NCI-H510A treated with DMSO at 0.1 percent for 48 hours (cell line): ENCODE measurements around the gene MPRIP.
A peak's percentile ranks its signal among the peaks of the same experiment; 100 is the strongest.

Experiments
- DNase-seq: peaks from one replicate; lab custom pipeline; 2025; lab: John Stamatoyannopoulos, UW

Gene MPRIP

GRCh38 chr17:17051380-17051779 lies 9.1 kb downstream of the MPRIP start:
- DNase-seq = no peak

GRCh38 chr17:17051791-17052461 lies 9.7 kb downstream of the MPRIP start:
- DNase-seq = no peak

GRCh38 chr17:17052462-17053221 lies 10.4 kb downstream of the MPRIP start:
- DNase-seq = no peak

GRCh38 chr17:17053446-17054379 lies 11.5 kb downstream of the MPRIP start:
- DNase-seq = no peak

GRCh38 chr17:17054636-17055035 lies 12.4 kb downstream of the MPRIP start:
- no peak for DNase-seq

- DNase-seq = no peak
Measured at GRCh38 chr17:17055286-17056155, 13.3 kb downstream of the MPRIP start.

GRCh38 chr17:17056156-17056539 lies 13.9 kb downstream of the MPRIP start:
- DNase-seq = no peak

GRCh38 chr17:17057057-17057551 lies 14.8 kb downstream of the MPRIP start:
- no peak for DNase-seq

GRCh38 chr17:17058304-17058703 lies 16.0 kb downstream of the MPRIP start:
- DNase-seq = no peak

- no peak for DNase-seq
Measured at GRCh38 chr17:17059301-17059890, 17.1 kb downstream of the MPRIP start.

- DNase-seq = no peak
Measured at GRCh38 chr17:17060001-17060922, 18.0 kb downstream of the MPRIP start.

GRCh38 chr17:17060930-17061329 lies 18.7 kb downstream of the MPRIP start:
- DNase-seq = no peak

GRCh38 chr17:17061516-17061915 lies 19.3 kb downstream of the MPRIP start:
- no peak for DNase-seq

GRCh38 chr17:17062356-17062755 lies 20.1 kb downstream of the MPRIP start:
- DNase-seq = no peak

- DNase-seq = no peak
Measured at GRCh38 chr17:17062866-17063265, 20.6 kb downstream of the MPRIP start.

GRCh38 chr17:17063546-17064122 lies 21.4 kb downstream of the MPRIP start:
- DNase-seq = peak; percentile 84

- DNase-seq = no peak
Measured at GRCh38 chr17:17064322-17064721, 22.1 kb downstream of the MPRIP start.

GRCh38 chr17:17066021-17066420 lies 23.8 kb downstream of the MPRIP start:
- DNase-seq = no peak

GRCh38 chr17:17067257-17067656 lies 25.0 kb downstream of the MPRIP start:
- no peak for DNase-seq

- no peak for DNase-seq
Measured at GRCh38 chr17:17069849-17070248, 27.6 kb downstream of the MPRIP start.
